T1000 (cell line): ENCODE data around the gene GTF2H2C_2.
"Not testable (repeated sequence)": the region's sequence is repeated elsewhere in the genome, so short reads cannot be mapped to it uniquely, and the experiment has no call there.

Source experiments
- DNase-seq: peaks from one replicate; lab custom pipeline; 2025; ENCODE audit warnings: mixed read lengths; lab: John Stamatoyannopoulos, UW

GTF2H2C_2 gene

GRCh38 chr5:70415117-70415516 lies at the start of gene GTF2H2C_2:
GTF2H2C_2 (plus strand) TSS chr5:70415368.
- not testable (repeated sequence) for DNase-seq

- DNase-seq: not testable (repeated sequence)
Measured at GRCh38 chr5:70400984-70401686, 14.0 kb upstream of the GTF2H2C_2 start.

- not testable (repeated sequence) for DNase-seq
Measured at GRCh38 chr5:70421322-70421721, 6.2 kb downstream of the GTF2H2C_2 start.

- not testable (repeated sequence) for DNase-seq
Measured at GRCh38 chr5:70423215-70423614, 8.0 kb downstream of the GTF2H2C_2 start.

GRCh38 chr5:70438518-70438917 lies 23.4 kb downstream of the GTF2H2C_2 start:
- DNase-seq: not testable (repeated sequence)

GRCh38 chr5:70449565-70449964 lies 34.4 kb downstream of the GTF2H2C_2 start:
- not testable (repeated sequence) for DNase-seq

- DNase-seq: not testable (repeated sequence)
Measured at GRCh38 chr5:70451249-70451984, 36.2 kb downstream of the GTF2H2C_2 start.

- DNase-seq: not testable (repeated sequence)
Measured at GRCh38 chr5:70457093-70457492, 41.9 kb downstream of the GTF2H2C_2 start.

GRCh38 chr5:70459188-70459587 lies 44.0 kb downstream of the GTF2H2C_2 start:
- not testable (repeated sequence) for DNase-seq

GRCh38 chr5:70461984-70462383 lies 46.8 kb downstream of the GTF2H2C_2 start:
- not testable (repeated sequence) for DNase-seq

- DNase-seq: not testable (repeated sequence)
Measured at GRCh38 chr5:70464019-70464637, 49.0 kb downstream of the GTF2H2C_2 start.

- DNase-seq: not testable (repeated sequence)
Measured at GRCh38 chr5:70469926-70470509, 54.9 kb downstream of the GTF2H2C_2 start.
